GM19452 (cell line): ENCODE data around the gene SLC50A1.

Source experiments
- ATAC-seq: cut with Tn5 transposase; IDR thresholded peaks from one replicate; pipeline ENCODE4 v1.9.1; 2021; ENCODE audit not compliant: unreplicated experiment

The SLC50A1 gene, protein sequence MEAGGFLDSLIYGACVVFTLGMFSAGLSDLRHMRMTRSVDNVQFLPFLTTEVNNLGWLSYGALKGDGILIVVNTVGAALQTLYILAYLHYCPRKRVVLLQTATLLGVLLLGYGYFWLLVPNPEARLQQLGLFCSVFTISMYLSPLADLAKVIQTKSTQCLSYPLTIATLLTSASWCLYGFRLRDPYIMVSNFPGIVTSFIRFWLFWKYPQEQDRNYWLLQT

DNA sequence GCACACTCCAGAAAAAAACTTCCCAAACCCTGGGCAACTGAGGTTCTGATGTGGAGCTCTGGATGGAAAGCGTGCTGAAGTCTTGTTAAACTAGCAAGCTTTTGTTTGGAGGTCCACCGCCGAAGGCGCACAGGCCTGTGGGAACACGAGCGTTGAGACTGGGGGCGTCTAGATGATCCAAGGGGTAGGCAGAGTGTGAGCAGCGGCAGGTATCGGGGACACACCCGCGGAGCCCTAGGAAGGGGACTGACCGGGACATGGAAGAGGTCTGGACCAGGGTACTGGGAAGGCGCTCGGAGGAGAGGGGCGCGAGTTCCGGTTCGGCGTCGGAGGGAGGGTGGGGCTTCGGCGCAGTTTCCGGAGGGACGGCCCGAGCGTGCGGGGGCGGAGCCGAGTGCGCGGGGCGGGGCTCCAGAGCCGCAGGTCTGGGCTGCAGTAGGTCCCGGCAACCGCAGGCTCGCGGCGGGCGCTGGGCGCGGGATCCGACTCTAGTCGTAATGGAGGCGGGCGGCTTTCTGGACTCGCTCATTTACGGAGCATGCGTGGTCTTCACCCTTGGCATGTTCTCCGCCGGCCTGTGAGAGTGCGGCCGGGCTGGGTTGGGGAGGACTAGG lies at the start of gene SLC50A1:
SLC50A1 (plus strand) TSS at position 438 of the 614 bp plus-strand sequence; CDS start at position 498, 60 bp downstream.
- ATAC-seq = peak; percentile 71

DNA sequence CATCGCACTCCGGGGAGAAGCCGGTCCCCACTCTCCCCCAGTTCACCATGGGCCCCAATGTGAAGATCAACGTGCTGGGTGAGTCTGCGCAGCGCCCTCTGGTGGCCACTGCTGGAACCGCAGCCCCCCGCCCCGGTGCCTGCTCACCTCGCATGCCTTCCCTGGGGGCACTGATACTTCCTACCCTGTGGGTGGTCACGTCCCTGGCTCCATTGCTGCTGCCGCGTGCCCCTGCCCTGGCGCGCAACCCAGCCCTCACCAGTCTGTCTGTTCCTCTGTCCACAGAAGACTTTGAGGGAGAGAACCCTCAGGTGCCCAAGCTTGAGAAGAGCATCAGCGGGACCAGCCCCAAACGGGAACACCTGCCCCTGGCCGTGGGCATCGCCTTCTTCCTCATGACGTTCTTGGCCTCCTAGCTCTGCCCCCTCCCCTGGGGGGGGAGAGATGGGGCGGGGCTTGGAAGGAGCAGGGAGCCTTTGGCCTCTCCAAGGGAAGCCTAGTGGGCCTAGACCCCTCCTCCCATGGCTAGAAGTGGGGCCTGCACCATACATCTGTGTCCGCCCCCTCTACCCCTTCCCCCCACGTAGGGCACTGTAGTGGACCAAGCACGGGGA lies 49.4 kb upstream of the SLC50A1 start:
- no peak for ATAC-seq

DNA sequence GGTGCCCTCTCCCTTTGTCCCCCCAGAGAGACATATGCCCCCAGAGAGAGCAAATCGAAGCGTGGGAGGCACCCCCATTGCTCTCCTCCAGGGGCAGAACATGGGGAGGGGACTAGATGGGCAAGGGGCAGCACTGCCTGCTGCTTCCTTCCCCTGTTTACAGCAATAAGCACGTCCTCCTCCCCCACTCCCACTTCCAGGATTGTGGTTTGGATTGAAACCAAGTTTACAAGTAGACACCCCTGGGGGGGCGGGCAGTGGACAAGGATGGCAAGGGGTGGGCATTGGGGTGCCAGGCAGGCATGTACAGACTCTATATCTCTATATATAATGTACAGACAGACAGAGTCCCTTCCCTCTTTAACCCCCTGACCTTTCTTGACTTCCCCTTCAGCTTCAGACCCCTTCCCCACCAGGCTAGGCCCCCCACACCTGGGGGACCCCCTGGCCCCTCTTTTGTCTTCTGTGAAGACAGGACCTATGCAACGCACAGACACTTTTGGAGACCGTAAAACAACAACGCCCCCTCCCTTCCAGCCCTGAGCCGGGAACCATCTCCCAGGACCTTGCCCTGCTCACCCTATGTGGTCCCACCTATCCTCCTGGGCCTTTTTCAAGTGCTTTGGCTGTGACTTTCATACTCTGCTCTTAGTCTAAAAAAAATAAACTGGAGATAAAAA lies 48.7 kb upstream of the SLC50A1 start:
- no peak for ATAC-seq

DNA sequence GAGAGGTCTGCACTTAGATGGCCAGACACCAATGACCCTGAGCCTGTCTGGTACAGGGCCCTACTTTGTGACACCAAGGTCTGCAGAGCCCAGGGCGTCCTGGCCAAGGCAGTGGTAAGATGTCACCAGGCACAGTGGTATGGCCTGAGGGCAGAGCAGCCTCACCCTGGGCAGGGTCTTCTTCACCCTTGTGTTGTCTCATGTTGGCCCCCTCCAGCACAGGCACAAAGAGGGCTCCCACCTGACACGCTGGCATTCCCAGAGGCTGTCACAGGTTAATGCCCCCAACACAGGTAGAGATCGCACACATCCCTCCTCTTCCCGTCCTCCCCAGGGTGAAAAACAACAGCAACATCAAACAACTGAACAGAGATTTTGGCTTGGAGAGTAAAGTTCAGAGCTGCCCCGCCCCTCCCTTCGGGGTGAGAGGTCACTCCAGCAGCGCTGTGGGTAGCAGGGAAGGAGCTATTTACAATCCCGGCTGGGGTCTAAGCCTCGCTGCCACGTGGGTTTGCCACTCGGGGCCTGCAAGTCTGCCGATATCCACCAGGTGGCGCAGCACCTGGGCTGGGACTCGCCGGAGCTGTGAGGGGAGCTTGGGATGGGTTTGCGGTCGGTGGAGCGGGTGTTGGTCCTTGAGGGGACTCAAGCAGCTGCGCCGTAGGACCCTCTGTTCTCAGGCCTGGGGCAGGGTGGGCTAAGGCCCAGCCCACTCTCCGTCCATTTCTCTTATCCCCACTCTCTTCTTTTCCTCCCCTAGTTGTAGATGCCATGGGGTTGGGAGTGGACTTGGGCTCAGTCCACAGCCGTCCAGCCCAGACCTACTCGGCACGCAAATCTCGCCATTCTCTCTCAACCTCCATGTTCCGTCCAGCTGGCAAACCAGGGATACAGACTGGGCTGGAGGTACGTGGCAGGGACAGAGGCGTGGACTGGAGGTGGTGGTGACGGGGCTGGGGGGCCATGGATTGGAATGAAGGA lies 44.3 kb upstream of the SLC50A1 start:
- ATAC-seq = no peak

DNA sequence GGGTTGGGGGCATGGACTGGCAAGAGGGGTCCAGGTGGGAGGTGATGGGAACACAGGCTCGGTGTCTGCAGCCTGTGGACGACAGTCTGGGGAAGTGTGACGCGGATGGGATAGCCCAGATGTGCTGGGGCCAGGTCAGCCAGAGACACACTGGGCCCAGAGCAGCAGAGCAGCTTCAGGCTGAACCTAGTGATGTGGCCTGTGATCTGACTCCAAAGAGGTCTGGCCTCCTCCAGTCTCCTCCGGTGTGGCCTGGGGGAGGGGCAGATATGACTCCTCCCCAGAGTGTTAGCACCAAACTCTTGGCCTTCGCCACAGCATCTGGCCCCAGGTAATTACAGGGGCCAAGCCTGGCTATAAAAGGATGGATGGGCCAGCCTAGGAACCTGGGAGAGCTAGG lies 43.5 kb upstream of the SLC50A1 start:
- ATAC-seq = no peak

DNA sequence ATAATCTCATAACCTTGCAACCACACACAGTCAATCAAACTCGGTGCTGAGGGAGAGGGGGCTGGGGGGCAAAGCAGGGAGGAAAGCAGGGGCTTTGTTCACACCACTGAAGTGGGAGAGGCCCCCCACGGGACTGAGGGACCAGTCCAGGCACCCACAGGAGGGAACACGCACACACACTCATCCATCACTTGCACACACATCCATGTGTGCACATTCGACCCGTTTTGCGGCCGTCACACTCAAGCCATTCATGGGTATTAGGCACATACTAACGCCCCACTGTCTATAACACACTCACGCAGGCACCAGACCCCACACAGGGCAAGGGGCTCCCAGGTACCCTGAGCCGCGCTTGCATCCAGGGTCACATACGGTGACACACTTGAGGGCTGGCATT lies 43.0 kb upstream of the SLC50A1 start:
- ATAC-seq = no peak

DNA sequence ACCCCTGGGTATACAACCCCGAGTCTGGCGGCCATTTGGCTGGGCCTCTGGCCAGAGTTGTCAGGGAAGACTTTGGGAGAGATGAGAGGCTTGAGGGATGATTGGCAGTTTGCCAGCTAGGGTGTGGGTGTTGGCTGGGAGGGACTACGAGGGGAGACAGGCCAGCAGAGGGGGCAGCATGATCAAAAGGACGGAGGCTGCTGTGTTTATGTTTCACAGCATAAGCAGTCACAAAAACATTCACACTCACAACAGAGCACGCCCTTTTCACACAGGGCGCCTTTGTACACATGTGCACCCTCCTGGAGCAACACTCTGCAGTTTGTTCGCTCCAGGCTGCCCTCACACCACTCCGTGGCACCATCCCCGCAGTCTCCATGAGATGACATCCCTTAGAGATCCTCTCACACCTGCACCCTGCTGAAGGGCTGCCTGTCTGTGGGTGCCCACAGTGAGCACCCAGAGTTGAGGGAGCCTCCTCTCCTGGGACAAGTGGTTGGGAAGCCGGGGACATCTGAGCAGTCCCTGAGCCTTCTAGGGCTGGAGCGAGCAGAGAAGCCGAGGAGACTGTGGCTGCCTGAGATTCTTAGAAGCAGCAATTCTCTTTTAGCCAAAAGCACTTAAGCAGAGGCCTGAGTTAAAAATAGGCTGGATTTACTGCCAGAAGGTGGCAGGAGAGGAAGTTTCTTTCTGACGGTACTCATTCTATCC lies 41.6 kb upstream of the SLC50A1 start:
- ATAC-seq = no peak

DNA sequence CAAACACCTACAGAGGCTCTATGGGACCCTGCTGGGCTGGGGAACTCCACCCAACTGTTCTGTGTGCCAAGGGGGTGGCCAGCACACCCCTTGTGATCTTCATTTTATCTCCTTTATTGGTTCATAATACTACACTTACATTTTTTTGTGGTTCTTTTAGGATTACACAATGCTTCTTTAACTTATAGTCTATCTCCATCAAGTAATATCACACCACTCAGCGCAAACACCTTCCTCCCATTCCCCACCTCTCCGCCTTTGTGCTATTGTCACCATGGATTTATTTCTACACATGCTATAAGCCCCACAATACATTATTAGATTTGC lies 41.1 kb upstream of the SLC50A1 start:
- no peak for ATAC-seq

DNA sequence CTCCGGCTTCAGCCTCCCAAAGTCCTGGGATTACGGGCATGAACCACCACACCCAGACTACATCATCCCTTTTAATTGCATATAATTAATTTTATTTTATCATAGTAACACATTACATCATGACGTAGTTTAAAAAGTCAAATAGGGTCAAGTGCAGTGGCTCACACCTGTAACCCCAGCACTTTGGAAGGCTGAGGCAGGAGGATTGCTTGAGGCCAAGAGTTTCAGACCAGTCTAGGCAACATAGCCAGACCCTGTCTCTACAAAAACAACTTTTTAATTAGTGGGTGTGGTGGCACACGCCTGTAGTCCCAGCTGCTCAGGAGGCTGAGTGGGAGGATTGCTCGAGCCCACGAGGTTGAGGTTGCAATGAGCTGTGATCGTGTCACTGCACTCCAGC lies 36.3 kb upstream of the SLC50A1 start:
- no peak for ATAC-seq

DNA sequence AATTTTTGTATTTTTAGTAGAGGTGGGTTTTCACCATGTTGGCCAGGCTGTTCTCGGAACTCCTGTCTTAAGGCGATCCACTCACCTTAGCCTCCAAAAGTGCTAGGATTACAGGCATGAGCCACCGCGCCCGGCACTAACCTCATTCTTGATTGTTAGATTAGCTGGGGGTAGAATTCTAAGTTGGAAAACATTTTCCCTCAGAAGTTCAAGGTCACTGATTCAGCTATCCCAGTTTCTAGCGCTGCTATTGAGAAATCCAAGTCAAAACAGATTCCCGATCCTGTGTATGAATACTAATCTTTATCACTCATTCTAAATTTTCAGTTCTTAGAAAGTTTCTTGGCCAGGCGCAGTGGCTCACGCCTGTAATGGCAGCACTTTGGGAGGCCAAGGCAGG lies 32.3 kb upstream of the SLC50A1 start:
- no peak for ATAC-seq

DNA sequence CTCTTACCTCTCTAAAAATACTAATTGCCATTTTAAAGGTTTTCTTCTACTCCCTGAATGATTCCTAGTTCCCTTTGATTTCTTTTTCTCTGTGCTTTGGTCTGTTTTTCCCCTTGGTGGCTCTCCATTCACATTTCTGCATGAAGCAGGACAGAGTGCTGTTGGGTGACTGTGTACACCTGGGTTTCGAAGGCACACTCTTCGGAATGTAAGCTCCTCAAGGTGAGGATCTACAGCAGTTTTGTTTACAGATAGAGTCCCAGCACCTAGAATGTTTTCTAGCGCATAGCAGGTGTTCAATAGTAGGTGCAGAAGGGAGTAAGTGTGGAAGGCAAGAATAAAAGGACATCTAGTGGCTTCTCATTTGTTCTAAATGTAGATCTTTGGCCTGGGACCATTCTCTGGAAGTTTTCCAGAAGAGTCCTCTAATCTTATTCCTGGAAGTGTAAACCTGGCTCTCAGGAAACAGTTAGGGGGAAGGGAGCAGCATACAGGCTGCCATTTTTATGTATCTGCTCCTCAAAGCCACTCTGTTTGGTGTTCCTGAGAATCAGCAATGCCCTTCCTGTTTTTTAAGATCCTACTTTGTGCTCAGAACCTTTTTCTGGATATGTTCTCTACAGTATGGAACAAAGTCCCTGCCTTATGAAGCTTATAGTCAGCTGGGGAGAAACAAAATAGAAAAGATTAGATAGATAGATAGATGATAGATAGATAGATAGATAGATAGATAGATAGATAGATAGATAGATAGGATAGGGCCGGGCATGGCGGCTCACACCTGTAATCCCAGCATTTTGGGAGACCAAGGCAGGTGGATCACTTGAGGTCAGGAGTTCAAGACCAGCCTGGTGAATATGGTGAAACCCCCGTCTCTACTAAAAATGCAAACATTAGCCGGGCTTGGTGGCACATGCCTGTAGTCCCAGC lies 30.8 kb upstream of the SLC50A1 start:
- no peak for ATAC-seq

DNA sequence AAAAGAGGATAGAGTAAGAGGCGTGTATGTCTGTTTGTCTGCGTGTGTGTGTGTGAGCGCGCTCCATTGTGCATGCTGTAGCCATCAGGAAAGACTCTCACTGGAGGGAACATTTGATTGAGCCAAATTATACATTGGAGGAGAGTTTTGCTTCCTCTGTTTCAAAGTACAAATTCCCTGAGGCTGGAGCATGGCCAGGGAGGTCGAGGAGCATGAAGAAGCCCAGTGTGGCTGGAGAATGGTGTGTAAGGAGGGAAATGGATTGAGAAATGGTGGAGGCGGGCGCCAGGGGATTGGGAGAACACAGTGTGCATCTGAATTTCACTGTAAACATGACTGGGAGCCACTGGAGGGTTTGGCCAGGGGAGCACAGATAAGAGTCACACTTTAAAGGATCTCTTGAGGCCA lies 30.0 kb upstream of the SLC50A1 start:
- ATAC-seq = no peak

DNA sequence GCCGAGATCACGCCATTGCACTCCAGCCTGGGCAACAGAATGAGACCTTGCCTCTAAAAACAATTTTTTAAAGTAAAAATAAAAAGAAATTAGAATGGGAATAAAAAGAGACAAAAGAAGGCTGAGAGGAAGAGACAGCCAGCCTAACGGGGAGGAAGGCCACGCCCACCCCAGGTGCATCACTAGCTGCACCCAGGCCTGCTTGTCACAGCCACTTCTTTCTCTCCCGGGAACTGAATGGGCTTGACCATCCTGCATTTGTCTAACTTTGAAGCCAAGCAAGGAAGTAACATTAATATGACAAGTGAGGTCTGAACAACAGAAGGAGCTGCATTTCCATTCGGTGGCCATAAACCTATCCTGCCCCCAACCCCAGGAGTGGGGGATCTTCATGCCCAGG lies 28.8 kb upstream of the SLC50A1 start:
- ATAC-seq = no peak

DNA sequence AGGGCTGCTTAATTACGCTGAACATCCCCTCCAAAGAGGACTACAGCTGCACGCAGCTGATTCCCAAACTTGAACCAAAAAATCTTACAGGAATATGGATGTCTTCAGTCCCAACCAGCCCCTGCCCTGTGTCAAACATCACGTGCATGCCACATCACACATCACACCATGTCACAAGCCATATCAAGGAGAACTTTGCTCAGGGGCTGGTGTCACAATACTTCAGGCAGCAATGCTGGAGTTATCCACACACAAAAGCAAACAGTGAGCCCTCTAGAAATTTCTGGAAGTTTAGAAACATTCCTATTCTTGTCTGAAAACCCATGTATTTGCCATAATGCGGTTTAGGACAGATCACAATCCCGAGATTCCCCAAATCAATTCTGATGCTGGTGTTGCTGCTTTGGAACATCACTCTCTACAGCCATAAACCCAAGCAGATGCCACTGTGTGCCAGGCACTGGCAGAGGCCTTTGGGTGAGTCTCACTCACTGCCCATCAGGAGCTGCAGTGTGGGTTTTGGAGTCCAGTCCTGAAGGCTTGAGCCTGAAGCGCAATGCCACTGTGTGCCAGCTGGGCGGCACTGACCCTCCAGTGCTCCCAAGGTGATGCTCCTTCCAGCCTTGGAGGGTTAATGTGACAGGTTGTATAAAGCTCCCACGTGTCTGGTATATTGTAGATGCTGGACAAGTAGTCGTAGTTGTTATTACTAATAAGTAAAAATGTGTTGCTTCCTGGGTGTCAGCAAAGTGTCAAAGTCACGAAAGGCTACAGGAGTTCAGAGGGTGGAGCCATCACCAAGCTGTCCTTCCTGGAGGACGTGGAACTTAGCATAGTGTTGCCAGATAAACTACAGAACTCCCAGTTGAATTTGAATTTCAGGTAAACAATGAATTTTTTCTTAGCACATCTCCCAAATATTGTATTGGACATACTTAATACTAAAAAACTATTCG lies 28.1 kb upstream of the SLC50A1 start:
- no peak for ATAC-seq

DNA sequence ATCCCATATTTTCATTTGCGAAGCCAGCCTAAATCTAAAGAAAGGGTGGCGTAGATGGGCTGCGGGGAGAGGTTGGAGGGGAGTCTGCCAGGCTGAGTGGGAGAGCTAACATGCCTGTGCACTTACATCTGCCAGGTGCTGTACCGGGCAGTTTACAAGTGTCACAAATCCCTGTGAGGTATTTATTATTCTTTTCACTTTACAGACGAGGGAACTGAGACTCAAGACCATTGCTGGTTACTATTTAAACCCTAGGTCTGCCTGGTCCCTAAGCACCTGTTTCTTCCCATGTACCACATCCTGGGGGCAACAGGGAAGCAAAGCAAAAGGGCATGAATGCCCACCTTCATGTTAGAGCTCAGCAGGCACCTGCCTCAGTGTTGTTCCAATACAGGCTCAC lies 27.4 kb upstream of the SLC50A1 start:
- ATAC-seq = no peak

DNA sequence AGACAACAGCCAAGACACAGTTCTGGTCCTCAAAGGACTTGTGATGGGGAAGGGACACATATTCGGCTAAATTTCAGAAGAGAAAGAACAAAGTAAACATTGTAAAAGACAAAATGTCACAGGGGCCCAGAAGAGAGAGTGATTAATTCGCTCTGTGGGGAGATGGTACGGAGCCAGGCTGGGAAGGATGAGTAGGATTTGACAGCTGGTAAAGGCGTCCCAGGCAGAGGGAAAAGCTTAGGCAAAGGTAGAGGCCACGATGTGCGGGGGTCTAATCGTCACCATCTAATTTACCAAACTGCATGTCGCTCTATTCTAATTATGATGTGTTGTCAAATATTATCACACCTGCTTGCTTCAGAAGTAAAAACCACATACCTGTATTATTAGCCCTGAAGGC lies 25.3 kb upstream of the SLC50A1 start:
- no peak for ATAC-seq

DNA sequence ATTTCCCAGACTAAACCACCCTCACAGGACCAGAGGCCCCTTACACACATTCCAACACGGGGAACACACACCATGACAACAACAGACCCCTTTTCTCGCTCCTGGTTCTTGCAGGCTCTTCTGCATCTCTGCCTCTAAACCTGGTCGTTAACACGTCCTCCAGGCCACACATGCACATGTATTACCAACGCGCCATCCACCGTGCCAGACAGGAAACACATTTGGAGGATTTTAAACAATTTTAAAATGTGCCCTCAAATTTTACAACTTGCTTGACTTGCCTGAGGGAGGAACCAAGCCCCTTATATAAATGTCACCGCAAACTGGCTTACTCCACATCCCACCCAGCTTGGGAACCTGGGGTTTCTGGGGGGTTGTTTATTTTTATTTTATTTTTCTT lies 24.8 kb upstream of the SLC50A1 start:
- no peak for ATAC-seq

DNA sequence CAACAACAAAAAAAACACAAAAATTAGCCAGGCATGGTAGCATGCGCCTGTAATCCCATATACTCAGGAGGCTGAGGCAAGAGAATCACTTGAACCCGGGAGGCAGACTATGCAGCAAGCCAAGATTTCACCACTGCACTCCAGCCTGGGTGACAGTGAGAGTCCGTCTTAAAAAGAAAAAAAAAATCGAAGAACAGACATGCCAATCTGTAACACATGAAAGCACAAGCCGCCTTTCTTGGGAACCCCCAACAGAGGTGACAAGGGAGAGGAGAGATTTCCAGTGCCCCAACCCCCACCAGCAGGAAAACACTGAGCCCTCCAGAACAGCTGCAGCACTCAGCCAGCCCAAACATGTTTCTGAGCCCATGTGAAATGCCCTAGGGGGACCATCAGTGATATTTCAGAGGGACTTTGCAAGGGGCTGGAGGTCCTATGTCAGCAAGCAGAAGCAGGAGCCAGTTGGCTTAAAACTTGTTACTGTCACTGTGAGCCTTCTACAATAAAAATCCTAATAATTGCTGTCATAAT lies 22.1 kb upstream of the SLC50A1 start:
- ATAC-seq = no peak
